ENCODE data around the gene KAZN.

The KAZN gene

GRCh38 chr1:14993414-14993813, 394.9 kb downstream of the KAZN start:
- TF ChIP-seq TEAD4 (IDR thresholded peaks at IDR 0.05) (no peak), TCF12 (IDR thresholded peaks at IDR 0.05; ENCODE audit: low read depth) (no peak), FOXM1 (IDR thresholded peaks at IDR 0.05; ENCODE audit: borderline replicate concordance, low read depth) (no peak), USF1 (IDR thresholded peaks at IDR 0.05) (no peak), EGR1 (IDR thresholded peaks at IDR 0.05) (no peak), MAX (IDR thresholded peaks at IDR 0.05) (no peak), RAD21 (IDR thresholded peaks at IDR 0.05; ENCODE audit: low read depth) (no peak), ZBTB7A (IDR thresholded peaks at IDR 0.05; ENCODE audit: low read depth) (no peak), YY1 (IDR thresholded peaks at IDR 0.05; ENCODE audit: low read depth) (no peak), NFIC (IDR thresholded peaks at IDR 0.05) (no peak), TAF1 (IDR thresholded peaks at IDR 0.05; ENCODE audit: low read depth) (no peak), EP300 (IDR thresholded peaks at IDR 0.05; ENCODE audit: borderline replicate concordance) (no peak), REST (IDR thresholded peaks at IDR 0.05; ENCODE audit: low read depth) (no peak), CEBPB (IDR thresholded peaks at IDR 0.05) (no peak)

- TF ChIP-seq TEAD4 (IDR thresholded peaks at IDR 0.05) (no peak), CEBPB (IDR thresholded peaks at IDR 0.05) (peak; percentile 58)
These were observed 395.7 kb downstream of the KAZN start for GRCh38 chr1:14994148-14994547.

GRCh38 chr1:14994841-14995437, 396.5 kb downstream of the KAZN start:
- no peak for TF ChIP-seq FOXM1 (IDR thresholded peaks at IDR 0.05; ENCODE audit: borderline replicate concordance, low read depth)
- TF ChIP-seq USF1 (IDR thresholded peaks at IDR 0.05) = peak; percentile 63
- TF ChIP-seq TEAD4 (IDR thresholded peaks at IDR 0.05) = no peak

- peak; percentile 14; the same call in 1 of the 2 replicates for TF ChIP-seq MAX (IDR thresholded peaks at IDR 0.05)
- 0 out of 2 replicates have a peak, but pooled peaks have one; percentile 18 for TF ChIP-seq TEAD4 (IDR thresholded peaks at IDR 0.05)
- no peak for TF ChIP-seq YY1 (IDR thresholded peaks at IDR 0.05; ENCODE audit: low read depth)
These were observed 397.9 kb downstream of the KAZN start for GRCh38 chr1:14996133-14997050.

GRCh38 chr1:14997646-14998276, 399.3 kb downstream of the KAZN start:
- TF ChIP-seq EGR1 (IDR thresholded peaks at IDR 0.05) (no peak), CREB1 (IDR thresholded peaks at IDR 0.05; ENCODE audit: low read depth) (no peak), REST (IDR thresholded peaks at IDR 0.05; ENCODE audit: low read depth) (no peak), TAF1 (IDR thresholded peaks at IDR 0.05; ENCODE audit: low read depth) (no peak), USF1 (IDR thresholded peaks at IDR 0.05) (no peak), TEAD4 (IDR thresholded peaks at IDR 0.05) (no peak), FOXM1 (IDR thresholded peaks at IDR 0.05; ENCODE audit: borderline replicate concordance, low read depth) (no peak), RAD21 (IDR thresholded peaks at IDR 0.05; ENCODE audit: low read depth) (no peak), YY1 (IDR thresholded peaks at IDR 0.05; ENCODE audit: low read depth) (no peak)
